GM23248 (cell line): ENCODE results near the gene RITA1.

ENCODE experiments used
- EZH2 ChIP-seq: fragments of 200-600 bp; sonication (generic); IDR thresholded peaks from 2 replicates; pipeline ENCODE4 v1.6.1; 2018; ENCODE audit warnings: antibody characterized with exemption, mild to moderate bottlenecking; ENCODE audit not compliant: insufficient read depth, poor library complexity, severe bottlenecking
- EZH2phosphoT487 ChIP-seq: fragments of 200-600 bp; sonication (generic); IDR thresholded peaks from 2 replicates; pipeline ENCODE4 v1.6.1; 2018; ENCODE audit warnings: antibody characterized with exemption, moderate library complexity, mild to moderate bottlenecking, low read depth; ENCODE audit not compliant: insufficient read depth

- TF ChIP-seq EZH2 (no peak), EZH2phosphoT487 (no peak)
Observed at GRCh38 chr12:113201187-113202177, 16.0 kb downstream of the RITA1 start.
